Measurements from ENCODE around the gene METTL25B. TPM values are rescaled to one million over a fixed set of nuclear protein-coding genes. Genes with fewer than 3 reads are reported as not detected.

Gene METTL25B
- total and polyA plus RNA-seq, 4 donors, result 24.4 to 42.6 (median 31.6) TPM

GRCh38 chr1:156772222-156772621 is 44.0 kb downstream of the METTL25B start:
- Histone ChIP-seq H3K27me3 (ENCODE audit: control insufficient read depth in 3 of 3, insufficient read depth in 3 of 3, low read length in 2 of 3) (no peaks in the 10 kb centered on the region), H3K36me3 (ENCODE audit: control insufficient read depth in 4 of 4, insufficient read depth in 4 of 4, low read length in 4 of 4) (peaks cover 0 to 16% (median 11%) of the 10 kb centered on the region in 4 donors), H3K27ac (ENCODE audit: low read depth in 1 of 2, low read length in 1 of 2) (no peak overlapping the region), H3K9ac (ENCODE audit: insufficient read depth in 1 of 2, low read length in 2 of 2) (peak overlapping the region in 1 of 2 donors; percentile 29), H3K4me1 (ENCODE audit: control insufficient read depth in 5 of 5, insufficient read depth in 5 of 5, low read length in 5 of 5) (peaks cover 3 to 44% (median 15%) of the 10 kb centered on the region in 5 donors), H3K9me3 (ENCODE audit: control insufficient read depth in 4 of 4, insufficient read depth in 3 of 4, low read length in 3 of 4) (no peaks in the 10 kb centered on the region), H3K4me3 (no peak overlapping the region)
- DNase-seq (no peak), ATAC-seq (ENCODE audit: insufficient read depth, low FRiP score) (no peak)
- 91 to 96% methylated on average over 3 of the region's 3 CpGs for WGBS, 2 donors
- TF ChIP-seq CTCF (IDR thresholded peaks at IDR 0.05; ENCODE audit: control extremely low read depth, extremely low read depth), result no peak

GRCh38 chr1:156772728-156773497 is 44.6 kb downstream of the METTL25B start:
- WGBS, 2 donors, result 50 to 74% methylated on average over 9 of the region's 9 CpGs
- Histone ChIP-seq H3K9me3 (ENCODE audit: control insufficient read depth in 4 of 4, insufficient read depth in 3 of 4, low read length in 3 of 4) (no peaks in the 10 kb centered on the region), H3K9ac (ENCODE audit: insufficient read depth in 1 of 2, low read length in 2 of 2) (peak overlapping the region in 1 of 2 donors; percentile 29), H3K27me3 (ENCODE audit: control insufficient read depth in 3 of 3, insufficient read depth in 3 of 3, low read length in 2 of 3) (no peaks in the 10 kb centered on the region), H3K4me3 (no peak overlapping the region), H3K4me1 (ENCODE audit: control insufficient read depth in 5 of 5, insufficient read depth in 5 of 5, low read length in 5 of 5) (peaks cover 3 to 49% (median 15%) of the 10 kb centered on the region in 5 donors), H3K27ac (ENCODE audit: low read depth in 1 of 2, low read length in 1 of 2) (peak overlapping the region in 1 of 2 donors; percentile 10), H3K36me3 (ENCODE audit: control insufficient read depth in 4 of 4, insufficient read depth in 4 of 4, low read length in 4 of 4) (peaks cover 0 to 16% (median 9%) of the 10 kb centered on the region in 4 donors)
- DNase-seq (peak in 2 of 3 donors; percentile 38 to 40), ATAC-seq (ENCODE audit: insufficient read depth, low FRiP score) (no peak)
- TF ChIP-seq CTCF (IDR thresholded peaks at IDR 0.05; ENCODE audit: control extremely low read depth, extremely low read depth), result no peak

DNA sequence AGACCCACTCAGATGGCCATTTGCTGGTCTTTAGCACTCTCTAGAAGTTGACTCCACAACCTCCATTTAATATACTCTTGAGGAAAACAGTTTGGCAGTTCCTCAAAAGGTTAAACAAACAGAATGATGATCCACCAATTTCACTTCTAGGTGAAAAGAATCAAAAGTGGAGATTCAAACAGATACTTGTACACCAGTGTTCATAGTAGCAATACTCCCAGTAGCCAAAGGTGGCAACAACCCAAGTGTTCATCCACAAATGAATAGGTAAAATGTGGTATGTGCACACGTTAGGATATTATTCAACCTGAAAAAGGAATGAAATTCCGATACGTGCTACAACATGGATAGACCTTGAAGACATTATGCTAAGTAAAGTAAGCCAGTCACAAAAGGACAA is 45.3 kb downstream of the METTL25B start:
- no peak overlapping the region for H3K27ac ChIP-seq (ENCODE audit: low read depth in 1 of 2, low read length in 1 of 2)
- 94 to 97% methylated on average over 3 of the region's 3 CpGs for WGBS, 2 donors
- ATAC-seq (ENCODE audit: insufficient read depth, low FRiP score), result no peak

More for the DNA sequence above, 45.3 kb downstream of the METTL25B start:
- peaks cover 3 to 47% (median 11%) of the 10 kb centered on the region in 5 donors for H3K4me1 ChIP-seq (ENCODE audit: control insufficient read depth in 5 of 5, insufficient read depth in 5 of 5, low read length in 5 of 5)
- DNase-seq, result no peak
- no peak overlapping the region for H3K9ac ChIP-seq (ENCODE audit: insufficient read depth in 1 of 2, low read length in 2 of 2)
- no peak for TF ChIP-seq CTCF (IDR thresholded peaks at IDR 0.05; ENCODE audit: control extremely low read depth, extremely low read depth)
- no peaks in the 10 kb centered on the region for H3K27me3 ChIP-seq (ENCODE audit: control insufficient read depth in 3 of 3, insufficient read depth in 3 of 3, low read length in 2 of 3)
- H3K36me3 ChIP-seq (ENCODE audit: control insufficient read depth in 4 of 4, insufficient read depth in 4 of 4, low read length in 4 of 4), result peaks cover 0 to 16% (median 9%) of the 10 kb centered on the region in 4 donors
- no peak overlapping the region for H3K4me3 ChIP-seq
- H3K9me3 ChIP-seq (ENCODE audit: control insufficient read depth in 4 of 4, insufficient read depth in 3 of 4, low read length in 3 of 4), result no peaks in the 10 kb centered on the region

Data from lung (tissue), 12 donors.